ENCODE measurements around the gene CCDC85C.

CCDC85C gene

DNA sequence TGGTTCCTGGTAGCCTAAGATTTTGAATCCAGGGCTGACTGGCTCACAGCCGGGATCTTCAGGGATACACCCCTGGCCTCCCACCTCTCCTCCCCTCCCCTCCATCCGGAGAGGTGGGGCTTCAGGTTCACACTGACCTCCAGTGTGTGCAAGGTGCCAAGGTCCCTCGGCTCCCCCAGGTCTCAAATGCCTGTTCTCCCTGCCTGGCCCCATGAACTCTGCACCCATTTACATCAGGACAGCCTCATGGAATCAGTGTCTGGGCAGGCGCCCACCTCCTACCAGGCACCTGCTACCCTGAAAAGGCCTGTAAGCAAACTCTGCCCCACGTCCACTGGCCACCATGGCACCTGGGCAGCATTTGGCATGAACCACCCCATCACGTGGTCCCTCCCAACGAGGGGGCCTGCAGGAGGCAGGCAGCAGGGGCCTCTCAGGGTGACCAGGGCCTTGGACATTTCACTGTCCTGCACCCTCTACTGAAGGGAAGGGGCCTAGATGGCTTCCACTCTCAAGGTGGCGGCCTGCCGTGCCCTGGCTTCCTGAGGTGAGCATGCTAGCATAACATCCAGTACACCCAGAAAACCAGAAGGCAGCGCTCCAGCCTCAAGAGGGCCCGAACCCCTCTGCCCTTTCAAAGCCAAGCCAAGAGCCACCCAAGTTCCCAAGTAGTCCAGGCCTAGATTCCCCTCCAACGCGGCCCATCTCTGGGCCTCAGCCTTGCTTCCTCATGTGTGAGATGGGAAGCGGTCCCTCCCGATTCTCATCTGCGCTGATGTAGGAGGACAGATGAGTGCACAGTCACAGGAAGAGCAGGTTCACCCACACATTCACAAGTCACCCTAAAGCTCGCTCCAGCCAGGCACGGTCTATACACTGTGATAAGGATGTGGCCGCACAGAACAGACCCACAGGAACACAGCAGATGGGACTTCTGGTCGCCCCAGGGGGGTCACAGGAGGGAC, 37.3 kb downstream of the CCDC85C start:
- TF ChIP-seq, protein P1, sequence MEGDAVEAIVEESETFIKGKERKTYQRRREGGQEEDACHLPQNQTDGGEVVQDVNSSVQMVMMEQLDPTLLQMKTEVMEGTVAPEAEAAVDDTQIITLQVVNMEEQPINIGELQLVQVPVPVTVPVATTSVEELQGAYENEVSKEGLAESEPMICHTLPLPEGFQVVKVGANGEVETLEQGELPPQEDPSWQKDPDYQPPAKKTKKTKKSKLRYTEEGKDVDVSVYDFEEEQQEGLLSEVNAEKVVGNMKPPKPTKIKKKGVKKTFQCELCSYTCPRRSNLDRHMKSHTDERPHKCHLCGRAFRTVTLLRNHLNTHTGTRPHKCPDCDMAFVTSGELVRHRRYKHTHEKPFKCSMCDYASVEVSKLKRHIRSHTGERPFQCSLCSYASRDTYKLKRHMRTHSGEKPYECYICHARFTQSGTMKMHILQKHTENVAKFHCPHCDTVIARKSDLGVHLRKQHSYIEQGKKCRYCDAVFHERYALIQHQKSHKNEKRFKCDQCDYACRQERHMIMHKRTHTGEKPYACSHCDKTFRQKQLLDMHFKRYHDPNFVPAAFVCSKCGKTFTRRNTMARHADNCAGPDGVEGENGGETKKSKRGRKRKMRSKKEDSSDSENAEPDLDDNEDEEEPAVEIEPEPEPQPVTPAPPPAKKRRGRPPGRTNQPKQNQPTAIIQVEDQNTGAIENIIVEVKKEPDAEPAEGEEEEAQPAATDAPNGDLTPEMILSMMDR (IDR thresholded peaks at IDR 0.05; ENCODE audit: control insufficient read depth, insufficient read depth, low read depth, low read length, missing control alignments), result no peak
- DNase-seq (ENCODE audit: low read depth), result no peak
- no peak overlapping the region for H3K4me3 ChIP-seq (ENCODE audit: control insufficient read depth, low read depth, low read length)

DNA sequence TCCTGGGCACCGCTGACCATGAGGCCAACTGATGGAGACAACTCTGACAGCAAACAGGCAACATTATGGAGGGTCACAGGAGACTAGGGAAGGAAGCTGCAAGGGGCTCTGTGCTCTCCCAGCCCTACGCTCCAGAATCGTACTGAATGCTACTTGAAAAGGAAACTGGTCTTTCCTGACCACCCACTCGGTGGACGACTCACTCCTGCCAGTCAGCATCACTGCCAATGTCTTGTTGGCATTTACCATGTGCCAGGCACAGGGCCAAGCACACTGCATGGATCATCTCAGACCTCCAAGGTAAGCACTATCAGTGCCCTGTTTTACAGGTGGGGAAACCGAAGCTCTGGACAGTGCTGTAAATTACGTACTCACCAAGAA, 38.0 kb downstream of the CCDC85C start:
- DNase-seq (ENCODE audit: low read depth), result no peak
- TF ChIP-seq, protein P1 (IDR thresholded peaks at IDR 0.05; ENCODE audit: control insufficient read depth, insufficient read depth, low read depth, low read length, missing control alignments), result no peak
- no peak overlapping the region for H3K4me3 ChIP-seq (ENCODE audit: control insufficient read depth, low read depth, low read length)

- DNase-seq (ENCODE audit: low read depth), result no peak
- TF ChIP-seq, protein P1 (IDR thresholded peaks at IDR 0.05; ENCODE audit: control insufficient read depth, insufficient read depth, low read depth, low read length, missing control alignments), result no peak
Observed at GRCh38 chr14:99565383-99565782, 38.6 kb downstream of the CCDC85C start.

GRCh38 chr14:99564926-99565259, 39.1 kb downstream of the CCDC85C start:
- TF ChIP-seq, protein P1 (IDR thresholded peaks at IDR 0.05; ENCODE audit: control insufficient read depth, insufficient read depth, low read depth, low read length, missing control alignments), result no peak
- no peak overlapping the region for H3K4me3 ChIP-seq (ENCODE audit: control insufficient read depth, low read depth, low read length)
- DNase-seq (ENCODE audit: low read depth), result no peak

More at GRCh38 chr14:99565383-99565782, 38.6 kb downstream of the CCDC85C start:
- H3K4me3 ChIP-seq (ENCODE audit: control insufficient read depth, low read depth, low read length), result no peak overlapping the region

DNA sequence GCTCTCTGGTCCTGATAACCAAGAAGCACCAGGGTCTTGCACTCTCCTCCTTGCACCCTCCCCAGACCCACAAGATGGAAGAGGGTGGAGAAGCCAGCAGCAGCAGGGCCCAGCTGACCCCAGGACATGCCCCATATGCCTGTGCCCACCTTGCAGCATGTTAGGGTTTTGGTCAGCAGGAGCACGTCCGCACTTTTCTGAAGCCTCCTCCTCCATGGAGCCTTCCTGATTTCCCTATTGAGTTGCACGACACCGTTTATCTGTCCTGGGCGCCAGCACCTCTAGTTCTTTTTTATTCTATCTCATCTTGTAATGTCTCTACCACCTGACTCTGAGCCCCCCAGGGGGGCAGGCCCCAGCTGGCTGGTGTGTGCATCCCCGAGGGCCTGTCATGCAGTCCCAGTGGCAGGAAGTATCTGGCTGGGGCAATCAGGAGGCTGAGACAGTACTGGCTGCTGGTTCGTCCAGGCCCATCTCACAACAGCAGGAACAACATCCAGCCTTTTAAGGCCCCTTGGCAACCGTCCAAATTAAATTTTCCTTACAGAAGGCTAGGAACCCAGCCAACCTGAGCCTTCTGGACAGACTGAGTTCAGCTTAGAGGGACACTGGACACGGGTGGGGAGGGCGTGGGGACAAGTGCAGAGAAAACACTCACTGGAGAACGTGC, 39.6 kb downstream of the CCDC85C start:
- DNase-seq (ENCODE audit: low read depth), result no peak
- H3K4me3 ChIP-seq (ENCODE audit: control insufficient read depth, low read depth, low read length), result no peak overlapping the region
- TF ChIP-seq, protein P1 (IDR thresholded peaks at IDR 0.05; ENCODE audit: control insufficient read depth, insufficient read depth, low read depth, low read length, missing control alignments), result no peak

DNA sequence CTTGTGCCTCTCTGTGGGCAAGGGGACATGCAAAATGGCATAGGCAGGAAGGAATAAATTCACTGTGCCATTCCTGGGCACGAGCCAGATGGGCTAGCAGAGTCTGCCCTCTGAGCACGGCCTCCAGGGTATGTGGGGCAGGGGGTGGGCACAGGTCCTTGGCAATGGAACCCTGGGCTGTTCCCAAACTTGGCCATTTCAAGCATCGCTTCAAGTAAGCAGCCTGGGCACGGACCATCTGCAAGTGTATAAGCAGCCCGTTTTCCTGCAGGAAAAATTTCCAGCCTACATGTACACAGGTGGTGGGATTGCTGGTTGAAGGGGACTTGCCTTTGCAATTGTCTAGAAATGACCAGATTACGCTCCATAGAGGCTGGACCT, 40.3 kb downstream of the CCDC85C start:
- TF ChIP-seq, protein P1 (IDR thresholded peaks at IDR 0.05; ENCODE audit: control insufficient read depth, insufficient read depth, low read depth, low read length, missing control alignments), result no peak
- H3K4me3 ChIP-seq (ENCODE audit: control insufficient read depth, low read depth, low read length), result no peak overlapping the region
- no peak for DNase-seq (ENCODE audit: low read depth)
